ENCODE measurements around the gene RPL22. TPM values are rescaled to one million over a fixed set of nuclear protein-coding genes. Genes with fewer than 3 reads are reported as not detected.
A peak's percentile ranks its signal among the peaks of the same experiment; 100 is the strongest.

RPL22 gene
- total RNA-seq, 1 experiment from 2014 or later, result 456 TPM

DNA sequence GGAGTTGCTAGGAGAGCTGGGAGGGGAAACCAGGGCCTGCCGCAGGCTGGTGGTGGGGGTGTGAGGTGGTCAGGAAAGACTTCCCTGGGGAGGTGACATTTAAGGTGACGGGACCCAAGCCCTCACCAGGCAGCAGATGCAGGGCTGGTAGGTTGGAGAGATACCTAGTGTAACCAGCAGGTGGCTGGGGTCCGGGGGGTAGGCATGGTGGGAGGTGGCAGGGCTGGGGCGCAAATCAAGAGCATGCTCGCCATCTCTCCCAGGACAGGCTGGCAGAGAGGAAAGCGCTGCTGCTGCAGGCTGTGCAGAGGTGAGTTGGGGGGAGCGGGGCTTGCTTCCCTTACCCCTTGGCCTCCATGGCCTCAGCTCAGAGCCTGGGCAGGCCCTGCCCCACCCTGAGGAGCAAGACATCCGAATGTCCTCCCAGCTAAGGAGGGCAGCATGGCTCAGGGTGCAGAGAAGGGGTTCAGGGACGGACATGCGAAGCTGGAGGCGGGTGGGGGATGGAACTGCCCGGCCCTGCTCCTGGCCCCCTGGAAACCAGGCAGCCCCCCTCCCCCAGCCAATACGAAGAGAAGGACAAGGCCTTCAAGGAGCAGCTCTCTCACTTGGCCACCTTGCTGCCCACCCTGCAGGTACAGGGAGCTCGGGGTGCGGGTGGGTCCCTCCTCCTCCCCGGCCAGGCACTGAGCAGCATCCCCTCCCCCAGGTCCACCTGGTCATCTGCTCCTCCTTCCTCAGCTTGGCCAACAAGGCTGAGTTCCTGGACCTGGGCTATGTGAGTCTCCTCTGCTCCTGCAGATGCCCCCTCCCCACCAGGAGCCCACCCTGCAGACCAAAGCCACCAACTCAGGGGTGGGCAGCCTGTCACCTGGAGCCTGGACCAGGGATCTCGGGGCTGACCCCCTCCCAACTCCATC, 10.5 kb upstream of the RPL22 start:
- no peak for DNase-seq (ENCODE audit: low read depth, low spot score)
- no peaks in the 10 kb centered on the region for H3K9me3 ChIP-seq (ENCODE audit: control insufficient read depth in 1 of 2, insufficient read depth in 1 of 2, low read depth in 1 of 2, low read length in 2 of 2)
- H3K36me3 ChIP-seq (ENCODE audit: control insufficient read depth in 1 of 2, insufficient read depth in 2 of 2, low read length in 2 of 2), result peaks cover 0 to 27% of the 10 kb centered on the region in 2 experiments; a peak in 2 of 4 replicates
- H3K4me1 ChIP-seq (ENCODE audit: control insufficient read depth in 1 of 2, insufficient read depth in 2 of 2, low read length in 2 of 2), result peaks cover 0 to 15% of the 10 kb centered on the region in 2 experiments; a peak in 3 of 4 replicates
- H3K27ac ChIP-seq (ENCODE audit: low read depth, low read length), result no peak overlapping the region
- ChIA-PET RAD21 (ENCODE audit: low non-redundant PET in 1 of 2, low total read pairs in 2 of 2, uncharacterized antibody in 2 of 2, unreplicated experiment in 2 of 2) (no interaction called here), CTCF (no interaction called here), POLR2A (no interaction called here)
- H2AFZ ChIP-seq (ENCODE audit: low read depth, low read length, poor library complexity, severe bottlenecking), result no peak overlapping the region
- H3K27me3 ChIP-seq (ENCODE audit: insufficient read depth, low read length), result no peaks in the 10 kb centered on the region
- TF ChIP-seq CTCF (IDR thresholded peaks at IDR 0.05 in 2 of 3, conservative IDR thresholded peaks at IDR 0.05 in 1 of 3; ENCODE audit: borderline replicate concordance in 1 of 3, insufficient read depth in 1 of 3, low read depth in 2 of 3, low read length in 2 of 3) (peak in 2 of 3 experiments; percentile 23 to 46; a peak in 4 of 6 replicates), ELF1 (IDR thresholded peaks at IDR 0.05; ENCODE audit: borderline replicate concordance, low read depth) (no peak), SIN3A (IDR thresholded peaks at IDR 0.05; ENCODE audit: low read depth) (no peak)
- no peak overlapping the region for H3K4me2 ChIP-seq (ENCODE audit: low read length)
- no peaks in the 10 kb centered on the region for H3K9me2 ChIP-seq (ENCODE audit: insufficient read depth)
- intact Hi-C loops (cut with micrococcal nuclease), result no loop called here
- H3K4me3 ChIP-seq (replicated peaks in 1 of 2; ENCODE audit: low read depth in 1 of 2, low read length in 2 of 2), result no peak overlapping the region
- no TSS peak for BruUV-seq (replicated peaks)
- no peaks in the 10 kb centered on the region for H4K20me1 ChIP-seq (ENCODE audit: insufficient read depth)
- no peak for ATAC-seq
- H3K79me2 ChIP-seq (ENCODE audit: insufficient read depth, low read length), result peaks cover 24% of the 10 kb centered on the region
- no peak overlapping the region for H3K9ac ChIP-seq (ENCODE audit: low read length)
